Neural cell (in vitro differentiated cells): ENCODE measurements around the gene UBE4B. TPM values are rescaled to one million over a fixed set of nuclear protein-coding genes. Genes with fewer than 3 reads are reported as not detected.

Experiments
- H2AFZ ChIP-seq: fragments of 200-600, 300-800 bp; sonication (generic), shearing (Covaris generic); 2 replicates; pipeline ENCODE4 v1.6.0; 2014; ENCODE audit warnings: low read depth, mild to moderate bottlenecking, antibody characterized with exemption, low read length, moderate library complexity
- H3F3A ChIP-seq: fragments of 200-600 bp; shearing (Covaris generic); 2 replicates; pipeline ENCODE4 v1.6.1; 2016; ENCODE audit warnings: mild to moderate bottlenecking, moderate library complexity, mixed read lengths, antibody characterized with exemption, low read length; ENCODE audit not compliant: insufficient read depth, poor library complexity, severe bottlenecking
- H3K27ac ChIP-seq: fragments of 200-600, 300-800 bp; sonication (generic), shearing (Covaris generic); 2 replicates; pipeline ENCODE4 v1.5.1; 2014; ENCODE audit warnings: mild to moderate bottlenecking, low read length, moderate library complexity
- H3K27me3 ChIP-seq: fragments of 300-800, 200-600 bp; sonication (generic), shearing (Covaris generic); 2 replicates; pipeline ENCODE4 v1.6.0; 2014; ENCODE audit warnings: mild to moderate bottlenecking, low read depth, low read length, moderate library complexity; ENCODE audit not compliant: insufficient read depth
- H3K36me3 ChIP-seq: fragments of 300-800, 200-600 bp; sonication (generic), shearing (Covaris generic); 2 replicates; pipeline ENCODE4 v1.5.1; 2014; ENCODE audit warnings: mild to moderate bottlenecking, antibody characterized with exemption, low read length, moderate library complexity; ENCODE audit not compliant: insufficient read depth
- H3K4me2 ChIP-seq: fragments of 300-800, 200-600 bp; sonication (generic), shearing (Covaris generic); 2 replicates; pipeline ENCODE4 v1.6.0; 2014; ENCODE audit warnings: mild to moderate bottlenecking, low read length
- H3K4me3 ChIP-seq: fragments of 300-800, 200-600 bp; sonication (generic), shearing (Covaris generic); 2 replicates; pipeline ENCODE4 v1.5.1; 2014; ENCODE audit warnings: mild to moderate bottlenecking, low read length, moderate library complexity
- H3K79me2 ChIP-seq: fragments of 200-600 bp; shearing (Covaris generic); replicated peaks from 2 replicates; pipeline ENCODE4 v1.6.0; 2014; ENCODE audit warnings: mild to moderate bottlenecking, low read length, moderate library complexity; ENCODE audit not compliant: insufficient read depth
- H3K9ac ChIP-seq: fragments of 300-800, 200-600 bp; sonication (generic), shearing (Covaris generic); 2 replicates; pipeline ENCODE4 v1.6.1; 2016; ENCODE audit warnings: mild to moderate bottlenecking, low read length, mixed read lengths
- H3K9me2 ChIP-seq: fragments of 200-600 bp; shearing (Covaris generic); 2 replicates; pipeline ENCODE4 v1.6.1; 2016; ENCODE audit warnings: mild to moderate bottlenecking, low read length, mixed read lengths; ENCODE audit not compliant: insufficient read depth
- H3K9me3 ChIP-seq: fragments of 200-600, 300-800 bp; sonication (generic), shearing (Covaris generic); 2 replicates; pipeline ENCODE4 v1.6.1; 2016; ENCODE audit warnings: mild to moderate bottlenecking, mixed run types, low read length, moderate library complexity, mixed read lengths
- H4K20me1 ChIP-seq: fragments of 200-600 bp; shearing (Covaris generic); 2 replicates; pipeline ENCODE4 v1.6.1; 2016; ENCODE audit warnings: mild to moderate bottlenecking, mixed run types; ENCODE audit not compliant: insufficient read depth
- CTCF ChIP-seq: fragments of 450-650 bp; IDR thresholded peaks from 2 replicates; pipeline ENCODE4 v1.5.1; 2014; ENCODE audit warnings: antibody characterized with exemption, mild to moderate bottlenecking, moderate library complexity; ENCODE audit not compliant: poor library complexity, severe bottlenecking
- EP300 ChIP-seq: fragments of 450-650 bp; conservative IDR thresholded peaks from 2 replicates; pipeline ENCODE4 v1.6.1; 2014; ENCODE audit warnings: antibody characterized with exemption, mild to moderate bottlenecking, moderate library complexity; ENCODE audit not compliant: poor library complexity, severe bottlenecking
- EZH2 ChIP-seq: fragments of 200-600, 300-800 bp; shearing (Covaris generic), sonication (generic); IDR thresholded peaks from 2 replicates; pipeline ENCODE4 v1.6.1; 2014; ENCODE audit warnings: antibody characterized with exemption, low read length, borderline replicate concordance, mild to moderate bottlenecking; ENCODE audit not compliant: insufficient read depth, poor library complexity, severe bottlenecking
- MXI1 ChIP-seq: fragments of 450-650 bp; conservative IDR thresholded peaks from 2 replicates; pipeline ENCODE4 v1.6.1; 2014; ENCODE audit warnings: antibody characterized with exemption, mild to moderate bottlenecking; ENCODE audit not compliant: poor library complexity, severe bottlenecking
- POLR2AphosphoS5 ChIP-seq: IDR thresholded peaks from 2 replicates; pipeline ENCODE4 v1.6.1; 2012
- RAD21 ChIP-seq: fragments of 450-650 bp; conservative IDR thresholded peaks from 2 replicates; pipeline ENCODE4 v1.6.1; 2014; ENCODE audit warnings: antibody characterized with exemption, mild to moderate bottlenecking, moderate library complexity
- REST ChIP-seq: IDR thresholded peaks from 2 replicates; pipeline ENCODE4 v1.6.1; 2012; ENCODE audit warnings: borderline replicate concordance
- SMC3 ChIP-seq: fragments of 450-650 bp; conservative IDR thresholded peaks from 2 replicates; pipeline ENCODE4 v1.6.1; 2014; ENCODE audit warnings: antibody characterized with exemption, mild to moderate bottlenecking, moderate library complexity; ENCODE audit not compliant: poor library complexity
- TAF1 ChIP-seq: IDR thresholded peaks from 2 replicates; pipeline ENCODE4 v1.6.1; 2012; ENCODE audit warnings: low read depth
- polyA plus RNA-seq: library from polyadenylated mRNA; depleted of rRNA; stranded (reverse); fragments of >200 nt; gene quantifications from 2 replicates; pipeline ENCODE4 v1.2.3, GENCODE V29; 2014

The UBE4B gene
- polyA plus RNA-seq, 1 donor from 2014 or later, result 28.9 TPM

- no peaks in the 10 kb centered on the region for H3K27me3 ChIP-seq
- no peaks in the 10 kb centered on the region for H3F3A ChIP-seq
- no peak overlapping the region for H3K4me3 ChIP-seq
- TF ChIP-seq EP300 (no peak), MXI1 (no peak), TAF1 (no peak), SMC3 (no peak), POLR2AphosphoS5 (no peak), CTCF (no peak), EZH2 (no peak), REST (no peak), RAD21 (no peak)
- H4K20me1 ChIP-seq, result no peaks in the 10 kb centered on the region
- peaks cover 3% of the 10 kb centered on the region for H3K79me2 ChIP-seq
- no peak overlapping the region for H3K4me2 ChIP-seq
- no peaks in the 10 kb centered on the region for H3K9me3 ChIP-seq
- H2AFZ ChIP-seq, result no peak overlapping the region
- no peak overlapping the region for H3K9ac ChIP-seq
- H3K36me3 ChIP-seq, result no peaks in the 10 kb centered on the region
- no peak overlapping the region for H3K27ac ChIP-seq
- H3K9me2 ChIP-seq, result no peaks in the 10 kb centered on the region
These were observed 31.1 kb downstream of the UBE4B start for GRCh38 chr1:10063878-10064277.

- H3K79me2 ChIP-seq, result peaks cover 3% of the 10 kb centered on the region
- H2AFZ ChIP-seq, result no peak overlapping the region
- H3K9me2 ChIP-seq, result no peaks in the 10 kb centered on the region
- H3K4me2 ChIP-seq, result no peak overlapping the region
- no peak overlapping the region for H3K4me3 ChIP-seq
- H3F3A ChIP-seq, result no peaks in the 10 kb centered on the region
- H4K20me1 ChIP-seq, result no peaks in the 10 kb centered on the region
- H3K36me3 ChIP-seq, result no peaks in the 10 kb centered on the region
- no peak overlapping the region for H3K9ac ChIP-seq
- H3K27me3 ChIP-seq, result no peaks in the 10 kb centered on the region
- no peaks in the 10 kb centered on the region for H3K9me3 ChIP-seq
- H3K27ac ChIP-seq, result no peak overlapping the region
- no peak for TF ChIP-seq POLR2AphosphoS5
- TF ChIP-seq RAD21, result no peak
- TF ChIP-seq CTCF, result no peak
- no peak for TF ChIP-seq TAF1
- TF ChIP-seq EZH2, result no peak
- no peak for TF ChIP-seq REST
- no peak for TF ChIP-seq SMC3
- no peak for TF ChIP-seq EP300
- TF ChIP-seq MXI1, result no peak
These were observed 31.9 kb downstream of the UBE4B start for GRCh38 chr1:10064416-10065343.
